ENCODE results near the gene CHP1.
"Not testable (repeated sequence)": the region's sequence is repeated elsewhere in the genome, so short reads cannot be mapped to it uniquely, and the experiment has no call there.

Gene CHP1

GRCh38 chr15:41230650-41231421, at the start of gene CHP1, which contains the start of gene EXD1:
CHP1 (plus strand) TSS chr15:41231268; CDS start chr15:41231383, 115 bp downstream.
EXD1 (minus strand) TSS chr15:41230757; CDS start chr15:41226575, 4,182 bp downstream.
- FAIRE-seq, result peak; percentile 97

GRCh38 chr15:41182266-41182665, 48.8 kb upstream of the CHP1 start:
- FAIRE-seq, result no peak

- FAIRE-seq, result no peak
Measured at GRCh38 chr15:41183581-41183980, 47.5 kb upstream of the CHP1 start.

- no peak for FAIRE-seq
Measured at GRCh38 chr15:41194444-41194843, 36.6 kb upstream of the CHP1 start.

GRCh38 chr15:41199470-41199869, 31.6 kb upstream of the CHP1 start:
- peak; percentile 97 for FAIRE-seq

GRCh38 chr15:41203395-41203794, 27.7 kb upstream of the CHP1 start:
- FAIRE-seq, result no peak

GRCh38 chr15:41205315-41205714, 25.8 kb upstream of the CHP1 start:
- FAIRE-seq, result no peak

GRCh38 chr15:41207687-41208448, 23.2 kb upstream of the CHP1 start:
- FAIRE-seq, result no peak

- FAIRE-seq, result no peak
Measured at GRCh38 chr15:41215708-41216107, 15.4 kb upstream of the CHP1 start.

- no peak for FAIRE-seq
Measured at GRCh38 chr15:41218851-41219250, 12.2 kb upstream of the CHP1 start.

GRCh38 chr15:41219381-41219780, 11.7 kb upstream of the CHP1 start:
- no peak for FAIRE-seq

GRCh38 chr15:41230345-41230649, 771 bp upstream of the CHP1 start:
- FAIRE-seq, result no peak

- no peak for FAIRE-seq
Measured at GRCh38 chr15:41231422-41232226, 556 bp downstream of the CHP1 start.

- FAIRE-seq, result no peak
Measured at GRCh38 chr15:41233367-41233771, 2.3 kb downstream of the CHP1 start.

GRCh38 chr15:41235228-41235627, 4.2 kb downstream of the CHP1 start:
- not testable (repeated sequence) for FAIRE-seq

- FAIRE-seq, result no peak
Measured at GRCh38 chr15:41235929-41236328, 4.9 kb downstream of the CHP1 start.

- no peak for FAIRE-seq
Measured at GRCh38 chr15:41238100-41238499, 7.0 kb downstream of the CHP1 start.

- FAIRE-seq, result no peak
Measured at GRCh38 chr15:41241221-41241964, 10.3 kb downstream of the CHP1 start.

GRCh38 chr15:41250745-41251144, 19.7 kb downstream of the CHP1 start:
- FAIRE-seq, result not testable (repeated sequence)

GRCh38 chr15:41251411-41251810, 20.3 kb downstream of the CHP1 start:
- no peak for FAIRE-seq

- no peak for FAIRE-seq
Measured at GRCh38 chr15:41254560-41254959, 23.5 kb downstream of the CHP1 start.

GRCh38 chr15:41256103-41256502, 25.0 kb downstream of the CHP1 start:
- no peak for FAIRE-seq

- FAIRE-seq, result no peak
Measured at GRCh38 chr15:41256577-41257038, 25.5 kb downstream of the CHP1 start.
